Mesenchymal stem cell (in vitro differentiated cells and primary cell): ENCODE results near the gene IMMP2L.
"Not testable (repeated sequence)": the region's sequence is repeated elsewhere in the genome, so short reads cannot be mapped to it uniquely, and the experiment has no call there.

Experiments used
- DNase-seq: peaks from one replicate; pipeline ENCODE4 v3.0.0-alpha.2; 2013
- H2AFZ ChIP-seq: one replicate; pipeline ENCODE4 v1.6.1; 2013; ENCODE audit warnings: low read depth, mild to moderate bottlenecking, control low read depth, inconsistent platforms, low read length, moderate library complexity
- H2AK5ac ChIP-seq: 2 replicates; pipeline ENCODE4 v1.6.1; 2013; ENCODE audit warnings: low read length, moderate library complexity, mild to moderate bottlenecking, inconsistent platforms; ENCODE audit not compliant: severe bottlenecking
- H2BK120ac ChIP-seq: one replicate; pipeline ENCODE4 v1.6.1; 2013; ENCODE audit warnings: low read depth, mild to moderate bottlenecking, inconsistent platforms, low read length, moderate library complexity
- H2BK12ac ChIP-seq, 2 experiments: one replicate each; pipeline ENCODE4 v1.6.1; 2013; ENCODE audit warnings: inconsistent platforms in 2 of 2, low read length in 2 of 2, mild to moderate bottlenecking in 2 of 2, moderate library complexity in 2 of 2, control low read depth in 1 of 2
- H2BK15ac ChIP-seq: one replicate; pipeline ENCODE4 v1.6.1; 2013; ENCODE audit warnings: mild to moderate bottlenecking, low read depth, inconsistent platforms; ENCODE audit not compliant: poor library complexity, severe bottlenecking
- H2BK5ac ChIP-seq: 2 replicates; pipeline ENCODE4 v1.6.1; 2013; ENCODE audit warnings: low read depth, mild to moderate bottlenecking, low read length, control low read depth, inconsistent platforms; ENCODE audit not compliant: poor library complexity, severe bottlenecking
- H3K14ac ChIP-seq, 2 experiments: one replicate each; pipeline ENCODE4 v1.6.1; 2013; ENCODE audit warnings: inconsistent platforms in 2 of 2, low read length in 2 of 2, control low read depth in 1 of 2, mild to moderate bottlenecking in 1 of 2, moderate library complexity in 1 of 2
- H3K18ac ChIP-seq, 2 experiments: one replicate each; pipeline ENCODE4 v1.6.1; 2013; ENCODE audit warnings: inconsistent platforms in 2 of 2, low read length in 2 of 2, control low read depth in 1 of 2, low read depth in 1 of 2, mild to moderate bottlenecking in 1 of 2
- H3K23ac ChIP-seq, 2 experiments: one replicate each; pipeline ENCODE4 v1.6.1; 2013; ENCODE audit warnings: inconsistent platforms in 2 of 2, low read length in 2 of 2, mild to moderate bottlenecking in 2 of 2, moderate library complexity in 2 of 2, control low read depth in 1 of 2
- H3K27ac ChIP-seq: 2 replicates; pipeline ENCODE4 v1.5.1; 2013; ENCODE audit warnings: mild to moderate bottlenecking, moderate library complexity, low read length, control low read depth, inconsistent platforms; ENCODE audit not compliant: poor library complexity, severe bottlenecking
- H3K27me3 ChIP-seq, 2 experiments: 2 replicates each; pipeline versions ENCODE4 v1.6.1 to v1.7.0; 2013; ENCODE audit warnings: low read length in 2 of 2, mild to moderate bottlenecking in 2 of 2, moderate library complexity in 2 of 2, control low read depth in 1 of 2, inconsistent platforms in 1 of 2; ENCODE audit not compliant: control insufficient read depth in 1 of 2, insufficient read depth in 1 of 2
- H3K36me3 ChIP-seq, 2 experiments: 2 replicates each; pipeline versions ENCODE4 v1.6.1 to v1.7.0; 2013; ENCODE audit warnings: low read length in 2 of 2, control low read depth in 1 of 2, inconsistent platforms in 1 of 2, low read depth in 1 of 2, mild to moderate bottlenecking in 1 of 2; ENCODE audit not compliant: insufficient read depth in 2 of 2, control insufficient read depth in 1 of 2
- H3K4ac ChIP-seq, 2 experiments: one replicate each; pipeline ENCODE4 v1.6.1; 2013; ENCODE audit warnings: inconsistent platforms in 2 of 2, low read length in 2 of 2, mild to moderate bottlenecking in 2 of 2, moderate library complexity in 2 of 2, control low read depth in 1 of 2, low read depth in 1 of 2
- H3K4me1 ChIP-seq: 2 replicates; pipeline ENCODE4 v1.6.1; 2013; ENCODE audit warnings: low read depth, low read length, control low read depth; ENCODE audit not compliant: control insufficient read depth, insufficient read depth
- H3K4me2 ChIP-seq: 2 replicates; pipeline ENCODE4 v1.6.1; 2013; ENCODE audit warnings: low read length, mild to moderate bottlenecking, inconsistent platforms; ENCODE audit not compliant: poor library complexity, severe bottlenecking
- H3K4me3 ChIP-seq, 2 experiments: 2 replicates each; pipeline versions ENCODE4 v1.5.1 to v1.7.0; 2013; ENCODE audit warnings: low read length in 2 of 2, mild to moderate bottlenecking in 2 of 2, control low read depth in 1 of 2, low read depth in 1 of 2; ENCODE audit not compliant: insufficient read depth in 1 of 2
- H3K79me1 ChIP-seq: replicated peaks from 2 replicates; pipeline ENCODE4 v1.6.1; 2013; ENCODE audit warnings: mild to moderate bottlenecking, control low read depth, low read length, inconsistent platforms; ENCODE audit not compliant: poor library complexity, severe bottlenecking
- H3K9ac ChIP-seq: 2 replicates; pipeline ENCODE4 v1.7.0; 2013; ENCODE audit warnings: mild to moderate bottlenecking, low read length, moderate library complexity
- H3K9me3 ChIP-seq: 2 replicates; pipeline ENCODE4 v1.7.0; 2013; ENCODE audit warnings: mild to moderate bottlenecking, low read length; ENCODE audit not compliant: control insufficient read depth
- H4K8ac ChIP-seq: one replicate; pipeline ENCODE4 v1.6.1; 2013; ENCODE audit warnings: inconsistent platforms, mild to moderate bottlenecking, low read length, moderate library complexity
- H4K91ac ChIP-seq: one replicate; pipeline ENCODE4 v1.6.1; 2013; ENCODE audit warnings: mild to moderate bottlenecking, low read length, inconsistent platforms
- WGBS: methylation state at CpG from one replicate; pipeline ENCODE4 v1.1.7; 2013; ENCODE audit warnings: mixed read lengths; 5-methylcytosine and 5-hydroxymethylcytosine counted together

IMMP2L gene

DNA sequence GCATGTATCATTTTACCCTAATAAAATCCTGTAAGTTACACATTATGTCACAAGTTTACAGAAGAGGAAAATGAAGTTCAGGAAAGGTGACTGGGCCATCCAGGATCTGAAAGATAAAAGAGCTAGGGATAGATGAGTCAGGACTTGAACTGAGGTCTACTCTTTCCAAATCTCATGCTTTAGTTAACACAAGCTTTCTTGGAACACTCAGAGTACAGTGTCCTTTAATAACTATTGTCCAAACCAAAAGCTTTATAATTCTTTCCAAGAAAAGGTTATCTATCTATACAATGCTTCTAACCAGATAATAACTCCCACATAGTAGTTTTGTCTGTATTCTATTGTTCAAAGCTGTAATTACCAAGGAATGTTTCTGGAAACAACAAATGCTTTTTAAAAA, 306.7 kb downstream of the IMMP2L start:
- H3K27ac ChIP-seq: no peak overlapping the region
- no peak overlapping the region for H3K4ac ChIP-seq
- H3K36me3 ChIP-seq: no peaks in the 10 kb centered on the region
- H3K9me3 ChIP-seq: peaks cover 3% of the 10 kb centered on the region
- no peak overlapping the region for H3K9ac ChIP-seq
- H4K8ac ChIP-seq: no peak overlapping the region
- H2BK5ac ChIP-seq: no peak overlapping the region
- H3K4me1 ChIP-seq: no peaks in the 10 kb centered on the region
- no peak overlapping the region for H2BK12ac ChIP-seq
- H2BK15ac ChIP-seq: no peak overlapping the region
- H3K4me2 ChIP-seq: no peak overlapping the region
- H2AK5ac ChIP-seq: no peak overlapping the region
- H2BK120ac ChIP-seq: no peak overlapping the region
- H4K91ac ChIP-seq: no peak overlapping the region
- no peak overlapping the region for H2AFZ ChIP-seq
- no peaks in the 10 kb centered on the region for H3K79me1 ChIP-seq
- H3K23ac ChIP-seq: no peak overlapping the region
- H3K27me3 ChIP-seq: no peaks in the 10 kb centered on the region
- H3K18ac ChIP-seq: no peak overlapping the region
- no peak overlapping the region for H3K4me3 ChIP-seq
- H3K14ac ChIP-seq: no peak overlapping the region
- no peak for DNase-seq

DNA sequence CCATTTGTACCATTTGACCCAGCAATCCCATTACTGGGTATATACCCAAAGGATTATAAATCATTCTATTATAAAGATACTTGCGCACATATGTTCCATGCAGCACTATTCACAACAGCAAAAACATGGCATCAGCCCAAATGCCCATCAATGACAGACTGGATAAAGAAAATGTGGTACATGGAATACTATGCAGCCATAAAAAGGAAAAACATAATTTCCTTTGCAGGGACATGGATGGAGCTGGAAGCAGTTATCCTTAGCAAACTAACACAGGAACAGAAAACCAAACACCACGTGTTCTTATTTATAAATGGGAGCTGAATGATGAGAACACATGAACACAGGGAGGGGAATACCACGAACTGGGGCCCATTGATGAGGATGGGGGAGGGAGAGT, 310.9 kb downstream of the IMMP2L start:
- not testable (repeated sequence) for H3K79me1 ChIP-seq, H3K4me1 ChIP-seq, H3K27me3 ChIP-seq, H3K27ac ChIP-seq, H3K18ac ChIP-seq, H2BK120ac ChIP-seq, H3K9ac ChIP-seq, H2BK12ac ChIP-seq, H3K36me3 ChIP-seq, H3K4ac ChIP-seq, H3K4me2 ChIP-seq, DNase-seq, H2AK5ac ChIP-seq, H2AFZ ChIP-seq, H3K23ac ChIP-seq, H2BK5ac ChIP-seq, H4K8ac ChIP-seq, H3K14ac ChIP-seq, H3K4me3 ChIP-seq, H3K9me3 ChIP-seq, H4K91ac ChIP-seq, H2BK15ac ChIP-seq
- 80% methylated on average over 2 of the region's 3 CpGs for WGBS

DNA sequence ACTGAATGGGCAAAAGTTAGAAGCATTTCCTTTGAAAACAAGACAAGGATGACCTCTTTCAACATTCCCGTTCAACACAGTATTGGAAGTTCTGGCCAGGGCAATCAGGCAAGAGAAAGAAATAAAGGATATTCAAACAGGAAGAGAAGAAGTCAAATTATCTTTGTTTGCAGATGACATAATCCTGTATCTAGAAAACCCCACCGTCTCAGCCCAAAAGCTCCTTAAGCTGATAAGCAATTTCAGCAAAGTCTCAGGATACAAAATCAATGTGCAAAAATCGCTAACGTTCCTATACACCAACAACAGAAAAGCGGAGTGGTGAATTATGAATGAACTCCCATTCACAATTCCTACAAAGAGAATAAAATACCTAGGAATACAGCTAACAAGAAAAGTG, 312.5 kb downstream of the IMMP2L start:
- H3K18ac ChIP-seq, H2AK5ac ChIP-seq, H2AFZ ChIP-seq, H3K27ac ChIP-seq, H2BK120ac ChIP-seq, H3K4me2 ChIP-seq, H3K14ac ChIP-seq, H4K8ac ChIP-seq, H4K91ac ChIP-seq, DNase-seq, H3K9ac ChIP-seq, H3K27me3 ChIP-seq, H3K4me3 ChIP-seq, H3K36me3 ChIP-seq, H3K9me3 ChIP-seq, H3K4me1 ChIP-seq, H3K4ac ChIP-seq, H2BK12ac ChIP-seq, H2BK15ac ChIP-seq, H2BK5ac ChIP-seq, H3K23ac ChIP-seq, H3K79me1 ChIP-seq: not testable (repeated sequence)
- WGBS: 94% methylated on average over 4 of the region's 5 CpGs

DNA sequence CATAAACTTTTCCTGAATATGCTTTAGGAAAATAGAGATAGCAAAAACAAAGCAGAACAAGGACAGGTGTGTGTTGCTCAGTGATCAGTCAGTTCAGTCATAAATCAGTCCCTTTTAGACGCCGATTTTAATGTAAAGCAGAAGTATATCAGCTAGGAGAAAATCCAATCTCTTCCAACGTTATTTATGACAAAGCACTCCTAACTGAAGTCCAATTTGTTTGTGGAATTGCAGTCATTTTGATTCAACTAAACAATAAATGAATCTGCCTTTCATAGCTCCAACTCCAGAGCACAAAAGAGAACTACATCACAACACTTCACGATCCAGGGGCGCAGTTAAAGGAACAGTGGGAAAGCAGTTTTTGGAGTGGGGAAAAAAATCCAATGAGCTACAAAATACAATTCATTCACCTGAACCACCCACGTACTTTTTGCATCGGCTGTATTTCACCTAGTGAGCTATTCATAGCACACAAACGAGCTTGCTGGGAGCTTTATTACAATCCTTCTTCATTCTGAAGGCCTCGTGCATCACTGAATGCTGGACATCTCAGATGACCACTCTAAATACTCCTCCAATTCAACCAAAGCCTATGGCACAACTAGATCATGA, 320.0 kb downstream of the IMMP2L start:
- no peaks in the 10 kb centered on the region for H3K4me1 ChIP-seq
- no peaks in the 10 kb centered on the region for H3K79me1 ChIP-seq
- H2BK120ac ChIP-seq: no peak overlapping the region
- no peak for DNase-seq
- no peak overlapping the region for H4K91ac ChIP-seq
- WGBS: 91% methylated on average over 7 of the region's 9 CpGs
- no peak overlapping the region for H3K4ac ChIP-seq
- H3K18ac ChIP-seq: no peak overlapping the region
- H2BK12ac ChIP-seq: no peak overlapping the region
- no peaks in the 10 kb centered on the region for H3K9me3 ChIP-seq
- H3K23ac ChIP-seq: no peak overlapping the region
- H2AFZ ChIP-seq: no peak overlapping the region
- H2AK5ac ChIP-seq: no peak overlapping the region
- no peaks in the 10 kb centered on the region for H3K36me3 ChIP-seq
- no peak overlapping the region for H3K9ac ChIP-seq
- no peak overlapping the region for H3K27ac ChIP-seq
- H3K27me3 ChIP-seq: no peaks in the 10 kb centered on the region
- no peak overlapping the region for H3K4me3 ChIP-seq
- H4K8ac ChIP-seq: no peak overlapping the region
- H2BK5ac ChIP-seq: no peak overlapping the region
- no peak overlapping the region for H3K4me2 ChIP-seq
- no peak overlapping the region for H3K14ac ChIP-seq
- no peak overlapping the region for H2BK15ac ChIP-seq
